Neural crest cell (in vitro differentiated cells): ENCODE data around the gene ZNF423. TPM values are rescaled to one million over a fixed set of nuclear protein-coding genes. Genes with fewer than 3 reads are reported as not detected.

Source experiments
- DNase-seq: peaks from one replicate; pipeline ENCODE4 v3.0.0; 2021; ENCODE audit warnings: low read depth, mixed read lengths, low spot score
- H3K27ac Mint-ChIP-seq: one replicate; pipeline ENCODE4 v1.8.0; 2021; ENCODE audit warnings: mild to moderate bottlenecking, mixed read lengths; ENCODE audit not compliant: unreplicated experiment
- H3K27me3 Mint-ChIP-seq: 2 replicates; pipeline ENCODE4 v1.8.0; 2021; ENCODE audit warnings: low read depth, mild to moderate bottlenecking, mixed read lengths
- H3K36me3 Mint-ChIP-seq: 2 replicates; pipeline ENCODE4 v1.8.0; 2021; ENCODE audit warnings: low read depth, mild to moderate bottlenecking, mixed read lengths
- H3K4me1 Mint-ChIP-seq: 2 replicates; pipeline ENCODE4 v1.8.0; 2021; ENCODE audit warnings: mixed read lengths
- H3K4me3 Mint-ChIP-seq: one replicate; pipeline ENCODE4 v1.8.0; 2021; ENCODE audit warnings: mild to moderate bottlenecking, mixed read lengths
- H3K9me3 Mint-ChIP-seq: 2 replicates; pipeline ENCODE4 v1.8.0; 2021; ENCODE audit warnings: mixed read lengths
- total RNA-seq: library from RNA; stranded (reverse); gene quantifications from 2 replicates; pipeline ENCODE4 v1.2.1, GENCODE V29; 2021
- TF ChIP-seq, protein P1 (sequence below): fragments of 200-600 bp; sonication (generic); conservative IDR thresholded peaks from 2 replicates; pipeline ENCODE4 v1.5.0; 2021; ENCODE audit warnings: antibody characterized with exemption, mild to moderate bottlenecking

Gene ZNF423
- total RNA-seq, 1 donor from 2014 or later: 55.4 TPM

DNA sequence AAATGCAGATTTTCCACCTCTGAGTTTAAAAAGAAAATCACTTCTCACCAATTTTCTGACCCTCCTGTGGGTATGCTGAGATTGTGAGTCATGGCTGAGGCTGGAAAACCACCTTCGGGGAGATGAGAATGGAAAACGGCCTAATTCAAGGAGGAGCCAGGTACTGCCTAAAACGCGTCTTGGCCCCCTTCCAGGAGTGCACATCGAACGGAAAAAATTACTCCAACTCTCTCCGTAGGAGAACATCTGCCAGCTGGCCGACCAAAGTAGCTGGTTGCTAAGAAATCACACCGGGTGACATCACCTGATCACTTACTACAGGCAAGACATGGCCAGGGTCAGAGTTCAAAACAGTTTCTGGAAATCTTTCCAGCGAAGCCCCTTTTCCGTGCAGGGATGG lies 107.6 kb downstream of the ZNF423 start:
- Mint-ChIP-seq H3K36me3 (no peaks in the 10 kb centered on the region), H3K4me3 (no peak overlapping the region), H3K27ac (peak overlapping the region; percentile 75), H3K4me1 (peaks cover 49% of the 10 kb centered on the region), H3K9me3 (no peaks in the 10 kb centered on the region), H3K27me3 (no peaks in the 10 kb centered on the region)
- TF ChIP-seq, protein P1, sequence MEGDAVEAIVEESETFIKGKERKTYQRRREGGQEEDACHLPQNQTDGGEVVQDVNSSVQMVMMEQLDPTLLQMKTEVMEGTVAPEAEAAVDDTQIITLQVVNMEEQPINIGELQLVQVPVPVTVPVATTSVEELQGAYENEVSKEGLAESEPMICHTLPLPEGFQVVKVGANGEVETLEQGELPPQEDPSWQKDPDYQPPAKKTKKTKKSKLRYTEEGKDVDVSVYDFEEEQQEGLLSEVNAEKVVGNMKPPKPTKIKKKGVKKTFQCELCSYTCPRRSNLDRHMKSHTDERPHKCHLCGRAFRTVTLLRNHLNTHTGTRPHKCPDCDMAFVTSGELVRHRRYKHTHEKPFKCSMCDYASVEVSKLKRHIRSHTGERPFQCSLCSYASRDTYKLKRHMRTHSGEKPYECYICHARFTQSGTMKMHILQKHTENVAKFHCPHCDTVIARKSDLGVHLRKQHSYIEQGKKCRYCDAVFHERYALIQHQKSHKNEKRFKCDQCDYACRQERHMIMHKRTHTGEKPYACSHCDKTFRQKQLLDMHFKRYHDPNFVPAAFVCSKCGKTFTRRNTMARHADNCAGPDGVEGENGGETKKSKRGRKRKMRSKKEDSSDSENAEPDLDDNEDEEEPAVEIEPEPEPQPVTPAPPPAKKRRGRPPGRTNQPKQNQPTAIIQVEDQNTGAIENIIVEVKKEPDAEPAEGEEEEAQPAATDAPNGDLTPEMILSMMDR: no peak
- no peak for DNase-seq

DNA sequence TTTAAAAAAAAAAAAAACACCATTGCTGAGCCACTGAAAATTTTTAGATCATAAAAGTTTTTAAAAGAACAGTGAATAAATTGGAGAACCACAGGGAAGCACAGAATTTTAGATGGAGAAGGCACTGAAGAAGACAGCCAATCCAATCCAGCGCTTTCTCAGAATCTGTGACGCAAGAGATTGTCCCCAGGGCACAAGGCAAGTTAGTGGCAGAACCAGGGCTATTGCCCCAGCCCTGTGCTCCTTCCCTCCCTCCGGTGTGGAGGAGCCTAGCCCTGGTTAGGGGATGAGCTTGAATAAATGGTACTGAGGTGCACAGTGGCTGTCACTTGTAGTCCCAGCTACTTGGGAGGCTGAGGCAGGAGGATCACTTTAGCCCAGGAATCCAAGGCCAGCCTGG lies 108.3 kb downstream of the ZNF423 start:
- H3K9me3 Mint-ChIP-seq: no peaks in the 10 kb centered on the region
- H3K4me1 Mint-ChIP-seq: peaks cover 53% of the 10 kb centered on the region
- no peaks in the 10 kb centered on the region for H3K36me3 Mint-ChIP-seq

DNA sequence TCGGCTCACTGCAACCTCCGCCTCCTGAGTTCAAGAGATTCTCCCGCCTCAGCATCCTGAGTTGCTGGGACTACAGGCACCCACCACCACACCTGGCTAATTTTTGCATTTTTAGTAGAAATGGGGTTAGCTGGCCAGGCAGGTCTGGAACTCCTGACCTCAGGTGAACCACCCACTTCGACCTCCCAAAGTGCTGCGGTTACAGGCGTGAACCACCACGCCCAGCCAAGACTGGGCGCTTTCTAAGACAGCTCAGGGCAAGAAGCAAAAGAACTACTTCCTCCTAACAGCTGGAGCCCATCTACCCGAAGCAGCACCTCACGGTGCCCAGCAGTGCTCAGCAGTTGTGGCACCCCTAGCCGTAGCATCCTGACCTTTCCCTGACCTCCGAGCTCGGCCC lies 109.4 kb downstream of the ZNF423 start:
- Mint-ChIP-seq H3K4me1 (peaks cover 56% of the 10 kb centered on the region), H3K36me3 (no peaks in the 10 kb centered on the region), H3K4me3 (no peak overlapping the region), H3K27me3 (no peaks in the 10 kb centered on the region), H3K27ac (no peak overlapping the region), H3K9me3 (no peaks in the 10 kb centered on the region)
- DNase-seq: no peak
- TF ChIP-seq, protein P1: no peak

More for the DNA sequence above, 108.3 kb downstream of the ZNF423 start:
- Mint-ChIP-seq H3K4me3 (no peak overlapping the region), H3K27ac (no peak overlapping the region), H3K27me3 (no peaks in the 10 kb centered on the region)
- TF ChIP-seq, protein P1: no peak
- DNase-seq: no peak

DNA sequence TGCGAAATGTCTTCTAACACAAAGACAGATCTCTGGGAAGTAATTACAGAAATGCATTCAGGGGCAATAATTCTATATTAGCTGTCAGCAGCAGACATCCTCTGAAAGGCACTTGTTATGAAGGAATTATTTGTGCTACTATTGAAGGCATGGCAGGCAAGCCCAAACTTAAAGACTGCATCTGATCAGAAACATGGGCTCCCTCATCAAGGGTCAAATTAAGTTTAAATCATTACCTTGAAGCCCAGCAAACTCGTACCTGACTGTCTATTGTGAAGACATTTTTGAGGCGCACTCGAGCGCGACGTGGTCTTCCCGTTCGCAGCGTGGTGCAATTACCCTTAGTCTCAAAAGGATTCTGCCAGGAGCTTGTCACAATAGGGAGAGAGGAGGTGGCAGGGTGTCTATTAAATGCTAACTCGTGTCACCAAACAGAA lies 110.6 kb downstream of the ZNF423 start:
- no peaks in the 10 kb centered on the region for H3K27me3 Mint-ChIP-seq
- DNase-seq: no peak
- peaks cover 50% of the 10 kb centered on the region for H3K4me1 Mint-ChIP-seq
- no peak overlapping the region for H3K27ac Mint-ChIP-seq
- no peaks in the 10 kb centered on the region for H3K9me3 Mint-ChIP-seq
- H3K36me3 Mint-ChIP-seq: no peaks in the 10 kb centered on the region
- TF ChIP-seq, protein P1: no peak
- no peak overlapping the region for H3K4me3 Mint-ChIP-seq

DNA sequence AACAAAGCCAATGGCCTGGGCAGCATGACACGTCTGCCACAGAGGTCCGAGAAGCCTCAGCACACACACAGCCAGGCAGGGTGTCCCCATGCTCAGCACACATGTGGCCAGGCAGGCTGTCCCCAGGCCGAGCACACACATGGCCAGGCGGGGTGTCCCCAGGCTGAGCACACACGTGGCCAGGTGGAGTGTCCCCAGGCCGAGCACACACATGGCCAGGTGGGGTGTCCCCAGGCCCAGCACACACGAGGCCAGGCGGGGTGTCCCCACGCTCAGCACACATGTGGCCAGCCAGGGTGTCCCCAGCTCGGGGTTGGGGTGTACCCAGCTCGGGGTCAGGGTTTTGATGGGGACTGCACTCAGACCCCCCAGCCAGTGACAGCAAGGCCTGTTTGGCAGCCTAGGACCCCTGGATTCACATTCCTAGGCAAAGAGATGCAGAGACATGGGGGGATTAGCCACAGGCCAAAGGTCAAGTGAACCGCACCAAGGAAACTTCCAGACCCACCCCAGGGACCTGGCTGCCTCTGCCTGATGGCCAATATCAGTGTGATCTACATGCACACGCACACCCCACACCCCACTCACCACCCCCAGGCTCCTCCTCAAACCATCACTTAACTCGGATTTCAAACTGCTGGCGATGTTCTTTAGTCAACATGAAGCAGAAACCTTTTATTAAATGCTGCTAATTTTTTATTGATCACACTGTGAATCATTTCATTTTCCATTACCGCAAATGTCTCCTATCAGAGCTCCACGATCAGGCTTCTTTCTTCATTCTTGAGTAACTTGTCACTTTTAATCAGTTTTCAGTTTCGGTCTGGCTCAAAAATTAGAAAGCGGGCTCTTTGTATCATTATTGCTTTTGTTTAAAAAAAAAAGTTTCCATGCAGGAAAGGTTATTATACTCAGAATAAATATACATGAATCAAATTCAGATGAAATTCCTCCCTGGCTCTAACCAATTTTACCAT lies 111.4 kb downstream of the ZNF423 start:
- H3K27me3 Mint-ChIP-seq: no peaks in the 10 kb centered on the region
- peaks cover 47% of the 10 kb centered on the region for H3K4me1 Mint-ChIP-seq
- H3K9me3 Mint-ChIP-seq: no peaks in the 10 kb centered on the region
- no peak for DNase-seq
- H3K4me3 Mint-ChIP-seq: no peak overlapping the region
- H3K36me3 Mint-ChIP-seq: no peaks in the 10 kb centered on the region
- H3K27ac Mint-ChIP-seq: no peak overlapping the region
- TF ChIP-seq, protein P1: no peak
